ENCODE measurements around the gene OXNAD1.

Gene OXNAD1

GRCh38 chr3:16262174-16262573 is 2.8 kb upstream of the OXNAD1 start:
- TF ChIP-seq CEBPB (IDR thresholded peaks at IDR 0.05) (no peak), RAD21 (IDR thresholded peaks at IDR 0.05; ENCODE audit: low read depth) (no peak), NFIC (IDR thresholded peaks at IDR 0.05) (no peak), USF1 (IDR thresholded peaks at IDR 0.05) (no peak), MAX (IDR thresholded peaks at IDR 0.05) (no peak), EP300 (IDR thresholded peaks at IDR 0.05; ENCODE audit: borderline replicate concordance) (no peak), FOXM1 (IDR thresholded peaks at IDR 0.05; ENCODE audit: borderline replicate concordance, low read depth) (no peak), ZBTB7A (IDR thresholded peaks at IDR 0.05; ENCODE audit: low read depth) (no peak), CREB1 (IDR thresholded peaks at IDR 0.05; ENCODE audit: low read depth) (no peak), TEAD4 (IDR thresholded peaks at IDR 0.05) (no peak), EGR1 (IDR thresholded peaks at IDR 0.05) (no peak), TCF12 (IDR thresholded peaks at IDR 0.05; ENCODE audit: low read depth) (no peak)
- TF ChIP-seq, protein P1, sequence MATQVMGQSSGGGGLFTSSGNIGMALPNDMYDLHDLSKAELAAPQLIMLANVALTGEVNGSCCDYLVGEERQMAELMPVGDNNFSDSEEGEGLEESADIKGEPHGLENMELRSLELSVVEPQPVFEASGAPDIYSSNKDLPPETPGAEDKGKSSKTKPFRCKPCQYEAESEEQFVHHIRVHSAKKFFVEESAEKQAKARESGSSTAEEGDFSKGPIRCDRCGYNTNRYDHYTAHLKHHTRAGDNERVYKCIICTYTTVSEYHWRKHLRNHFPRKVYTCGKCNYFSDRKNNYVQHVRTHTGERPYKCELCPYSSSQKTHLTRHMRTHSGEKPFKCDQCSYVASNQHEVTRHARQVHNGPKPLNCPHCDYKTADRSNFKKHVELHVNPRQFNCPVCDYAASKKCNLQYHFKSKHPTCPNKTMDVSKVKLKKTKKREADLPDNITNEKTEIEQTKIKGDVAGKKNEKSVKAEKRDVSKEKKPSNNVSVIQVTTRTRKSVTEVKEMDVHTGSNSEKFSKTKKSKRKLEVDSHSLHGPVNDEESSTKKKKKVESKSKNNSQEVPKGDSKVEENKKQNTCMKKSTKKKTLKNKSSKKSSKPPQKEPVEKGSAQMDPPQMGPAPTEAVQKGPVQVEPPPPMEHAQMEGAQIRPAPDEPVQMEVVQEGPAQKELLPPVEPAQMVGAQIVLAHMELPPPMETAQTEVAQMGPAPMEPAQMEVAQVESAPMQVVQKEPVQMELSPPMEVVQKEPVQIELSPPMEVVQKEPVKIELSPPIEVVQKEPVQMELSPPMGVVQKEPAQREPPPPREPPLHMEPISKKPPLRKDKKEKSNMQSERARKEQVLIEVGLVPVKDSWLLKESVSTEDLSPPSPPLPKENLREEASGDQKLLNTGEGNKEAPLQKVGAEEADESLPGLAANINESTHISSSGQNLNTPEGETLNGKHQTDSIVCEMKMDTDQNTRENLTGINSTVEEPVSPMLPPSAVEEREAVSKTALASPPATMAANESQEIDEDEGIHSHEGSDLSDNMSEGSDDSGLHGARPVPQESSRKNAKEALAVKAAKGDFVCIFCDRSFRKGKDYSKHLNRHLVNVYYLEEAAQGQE (IDR thresholded peaks at IDR 0.05; ENCODE audit: low read depth) = no peak

DNA sequence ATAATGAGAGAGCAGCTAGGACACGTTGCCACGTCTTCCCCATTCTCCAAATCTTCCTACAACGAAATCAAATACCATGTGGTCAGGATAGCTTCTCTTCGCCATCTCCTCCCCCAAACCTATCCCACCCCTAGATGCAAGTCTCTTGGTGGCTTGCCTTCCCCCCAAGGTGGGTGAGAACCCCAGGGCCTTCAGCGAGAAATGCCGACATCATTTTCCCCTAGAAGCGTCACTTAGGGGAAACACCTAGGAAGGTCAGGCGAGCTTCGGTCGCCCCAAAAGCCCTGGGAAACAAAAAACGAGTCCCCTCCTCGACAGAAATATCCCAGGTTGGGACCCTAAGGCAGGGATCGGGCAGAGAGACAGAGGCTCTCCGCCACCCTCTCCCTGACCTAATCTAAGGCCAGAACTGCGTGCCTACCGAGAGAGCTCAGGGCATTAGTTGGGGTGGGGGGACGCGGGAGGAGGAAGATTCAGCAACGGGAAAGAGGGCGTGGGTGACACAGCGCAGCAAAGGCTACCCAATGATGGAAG is 771 bp upstream of the OXNAD1 start:
- TF ChIP-seq ZBTB7A (IDR thresholded peaks at IDR 0.05; ENCODE audit: low read depth) = no peak
- no peak for TF ChIP-seq TEAD4 (IDR thresholded peaks at IDR 0.05)
- TF ChIP-seq MAX (IDR thresholded peaks at IDR 0.05) = no peak
- TF ChIP-seq CEBPB (IDR thresholded peaks at IDR 0.05) = no peak
- TF ChIP-seq TCF12 (IDR thresholded peaks at IDR 0.05; ENCODE audit: low read depth) = no peak
- no peak for TF ChIP-seq CREB1 (IDR thresholded peaks at IDR 0.05; ENCODE audit: low read depth)
- TF ChIP-seq FOXM1 (IDR thresholded peaks at IDR 0.05; ENCODE audit: borderline replicate concordance, low read depth) = no peak
- TF ChIP-seq, protein P1 (IDR thresholded peaks at IDR 0.05; ENCODE audit: low read depth) = no peak

GRCh38 chr3:16265455-16265786 is 409 bp downstream of the OXNAD1 start:
- TF ChIP-seq USF1 (IDR thresholded peaks at IDR 0.05) (no peak), ZBTB7A (IDR thresholded peaks at IDR 0.05; ENCODE audit: low read depth) (no peak), TCF12 (IDR thresholded peaks at IDR 0.05; ENCODE audit: low read depth) (no peak), MAX (IDR thresholded peaks at IDR 0.05) (no peak), CEBPB (IDR thresholded peaks at IDR 0.05) (no peak), EP300 (IDR thresholded peaks at IDR 0.05; ENCODE audit: borderline replicate concordance) (no peak), NFIC (IDR thresholded peaks at IDR 0.05) (no peak), CREB1 (IDR thresholded peaks at IDR 0.05; ENCODE audit: low read depth) (no peak), RAD21 (IDR thresholded peaks at IDR 0.05; ENCODE audit: low read depth) (no peak), EGR1 (IDR thresholded peaks at IDR 0.05) (no peak), FOXM1 (IDR thresholded peaks at IDR 0.05; ENCODE audit: borderline replicate concordance, low read depth) (no peak), TAF1 (IDR thresholded peaks at IDR 0.05; ENCODE audit: low read depth) (no peak), TEAD4 (IDR thresholded peaks at IDR 0.05) (no peak), YY1 (IDR thresholded peaks at IDR 0.05; ENCODE audit: low read depth) (no peak)
- TF ChIP-seq, protein P1 (IDR thresholded peaks at IDR 0.05; ENCODE audit: low read depth) = no peak

- no peak for TF ChIP-seq FOXM1 (IDR thresholded peaks at IDR 0.05; ENCODE audit: borderline replicate concordance, low read depth)
- TF ChIP-seq TAF1 (IDR thresholded peaks at IDR 0.05; ENCODE audit: low read depth) = no peak
- no peak for TF ChIP-seq RAD21 (IDR thresholded peaks at IDR 0.05; ENCODE audit: low read depth)
- no peak for TF ChIP-seq TEAD4 (IDR thresholded peaks at IDR 0.05)
- no peak for TF ChIP-seq CREB1 (IDR thresholded peaks at IDR 0.05; ENCODE audit: low read depth)
- TF ChIP-seq TCF12 (IDR thresholded peaks at IDR 0.05; ENCODE audit: low read depth) = no peak
- no peak for TF ChIP-seq EGR1 (IDR thresholded peaks at IDR 0.05)
- TF ChIP-seq MAX (IDR thresholded peaks at IDR 0.05) = no peak
- TF ChIP-seq, protein P1 (IDR thresholded peaks at IDR 0.05; ENCODE audit: low read depth) = no peak
- TF ChIP-seq ZBTB7A (IDR thresholded peaks at IDR 0.05; ENCODE audit: low read depth) = no peak
- no peak for TF ChIP-seq YY1 (IDR thresholded peaks at IDR 0.05; ENCODE audit: low read depth)
- no peak for TF ChIP-seq EP300 (IDR thresholded peaks at IDR 0.05; ENCODE audit: borderline replicate concordance)
- no peak for TF ChIP-seq CEBPB (IDR thresholded peaks at IDR 0.05)
- no peak for TF ChIP-seq NFIC (IDR thresholded peaks at IDR 0.05)
- no peak for TF ChIP-seq USF1 (IDR thresholded peaks at IDR 0.05)
Observed at GRCh38 chr3:16266714-16267113, 1.7 kb downstream of the OXNAD1 start.

All from Ishikawa (cell line).